Liver (tissue), 9 donors: ENCODE measurements around the gene HPCAL4. TPM values are rescaled to one million over a fixed set of nuclear protein-coding genes. Genes with fewer than 3 reads are reported as not detected.

ENCODE experiments used
- DNase-seq: peaks from one replicate; pipeline ENCODE4 v3.0.0-alpha.2; 2017; ENCODE audit warnings: low spot score
- H3K27ac ChIP-seq, 2 donors: one replicate each; pipeline ENCODE4 v1.7.0; 2013; ENCODE audit warnings: inconsistent platforms in 2 of 2, low read length in 2 of 2, control low read depth in 1 of 2, low read depth in 1 of 2, mild to moderate bottlenecking in 1 of 2
- H3K27me3 ChIP-seq, 4 donors: one replicate each; pipeline versions ENCODE4 v1.6.1 to v1.7.0; 2013; ENCODE audit warnings: low read length in 3 of 4, inconsistent platforms in 1 of 4, mild to moderate bottlenecking in 1 of 4, moderate library complexity in 1 of 4; ENCODE audit not compliant: control insufficient read depth in 4 of 4, insufficient read depth in 4 of 4
- H3K36me3 ChIP-seq, 4 donors: one replicate each; pipeline versions ENCODE4 v1.6.1 to v1.7.0; 2013; ENCODE audit warnings: low read length in 3 of 4, mild to moderate bottlenecking in 3 of 4, low read depth in 1 of 4, moderate library complexity in 1 of 4; ENCODE audit not compliant: control insufficient read depth in 4 of 4, insufficient read depth in 3 of 4
- H3K4me1 ChIP-seq, 4 donors: one replicate each; pipeline versions ENCODE4 v1.6.1 to v1.7.0; 2013; ENCODE audit warnings: low read length in 3 of 4, mild to moderate bottlenecking in 3 of 4, moderate library complexity in 1 of 4; ENCODE audit not compliant: control insufficient read depth in 4 of 4, insufficient read depth in 4 of 4
- H3K4me3 ChIP-seq, 3 donors: one replicate each; pipeline versions ENCODE4 v1.6.1 to v1.7.0; 2013; ENCODE audit warnings: low read length in 3 of 3, control low read depth in 1 of 3, low read depth in 1 of 3, mild to moderate bottlenecking in 1 of 3
- H3K9ac ChIP-seq, 2 donors: one replicate each; pipeline ENCODE4 v1.7.0; 2013; ENCODE audit warnings: low read length in 2 of 2, mild to moderate bottlenecking in 2 of 2, moderate library complexity in 2 of 2, control low read depth in 1 of 2, low read depth in 1 of 2
- H3K9me3 ChIP-seq, 4 donors: one replicate each; pipeline versions ENCODE4 v1.6.1 to v1.7.0; 2013; ENCODE audit warnings: low read length in 3 of 4; ENCODE audit not compliant: control insufficient read depth in 4 of 4
- ATF3 ChIP-seq: IDR thresholded peaks from 2 replicates; pipeline ENCODE4 v1.6.1; 2016; ENCODE audit warnings: antibody characterized with exemption
- CTCF ChIP-seq: fragments of 150-350 bp; IDR thresholded peaks from 2 replicates; pipeline ENCODE4 v1.5.1; 2017; ENCODE audit warnings: improper control_type of control experiment, low read depth, low read length; ENCODE audit not compliant: missing input control
- GABPA ChIP-seq, 2 donors: IDR thresholded peaks in 1 of 2; conservative IDR thresholded peaks in 1 of 2; 2 replicates each; pipeline ENCODE4 v1.6.1; 2016; ENCODE audit warnings: antibody characterized with exemption in 2 of 2, mild to moderate bottlenecking in 1 of 2, moderate library complexity in 1 of 2
- HNF4A ChIP-seq, 2 donors: conservative IDR thresholded peaks; 2 replicates each; pipeline ENCODE4 v1.6.1; 2016; ENCODE audit warnings: antibody characterized with exemption in 2 of 2, mild to moderate bottlenecking in 2 of 2
- HNF4G ChIP-seq: IDR thresholded peaks from 2 replicates; pipeline ENCODE4 v1.6.1; 2016; ENCODE audit warnings: antibody characterized with exemption
- JUND ChIP-seq, 2 donors: IDR thresholded peaks; 2 replicates each; pipeline ENCODE4 v1.6.1; 2016; ENCODE audit warnings: antibody characterized with exemption in 2 of 2
- NR2F2 ChIP-seq: IDR thresholded peaks from 2 replicates; pipeline ENCODE4 v1.6.1; 2016; ENCODE audit warnings: antibody characterized with exemption
- RAD21 ChIP-seq, 2 donors: IDR thresholded peaks; 2 replicates each; pipeline ENCODE4 v1.6.1; 2016; ENCODE audit warnings: antibody characterized with exemption in 2 of 2, mild to moderate bottlenecking in 2 of 2
- REST ChIP-seq: IDR thresholded peaks from 2 replicates; pipeline ENCODE4 v1.6.1; 2016; ENCODE audit warnings: antibody characterized with exemption, mild to moderate bottlenecking
- SP1 ChIP-seq: IDR thresholded peaks from 2 replicates; pipeline ENCODE4 v1.6.1; 2018; ENCODE audit warnings: antibody characterized with exemption, mild to moderate bottlenecking
- TAF1 ChIP-seq: conservative IDR thresholded peaks from 2 replicates; pipeline ENCODE4 v1.6.1; 2016; ENCODE audit warnings: antibody characterized with exemption, mild to moderate bottlenecking
- YY1 ChIP-seq: IDR thresholded peaks from 2 replicates; pipeline ENCODE4 v1.6.1; 2016; ENCODE audit warnings: antibody characterized with exemption, mild to moderate bottlenecking
- WGBS: extraction: QIAGEN DNeasy Blood & Tissue Kit; methylation state at CpG from one replicate; pipeline ENCODE4 v1.1.7; 2013; 5-methylcytosine and 5-hydroxymethylcytosine counted together
- polyA plus RNA-seq, 2 donors: library from polyadenylated mRNA; stranded (reverse) in 1 of 2; unstranded in 1 of 2; fragments of 200-250 nt in 1 of 2; fragments of >200 nt in 1 of 2; fragmentation: Nextera tagmentation in 1 of 2; extraction: Ambion mirVana in 1 of 2; gene quantifications; one replicate each; pipeline versions ENCODE4 v1.2.1 to v1.2.3, GENCODE V29; 2013 to 2015
- total RNA-seq, 2 donors: library from RNA; depleted of rRNA; stranded (reverse); fragments of >200 nt; gene quantifications; one replicate each; pipeline ENCODE4 v1.2.3, GENCODE V29; 2014
- donor health status: healthy.
- donor health status: healthy.
- donor health status: healthy.
- donor health status: healthy.
- donor health status: healthy.

The HPCAL4 gene
- total and polyA plus RNA-seq, 4 donors = not detected

- Histone ChIP-seq H3K9me3 (no peaks in the 10 kb centered on the region), H3K4me1 (no peaks in the 10 kb centered on the region), H3K9ac (no peak overlapping the region), H3K36me3 (no peaks in the 10 kb centered on the region), H3K27me3 (peaks cover 0 to 7% (median 4%) of the 10 kb centered on the region in 4 donors), H3K4me3 (no peak overlapping the region), H3K27ac (no peak overlapping the region)
- TF ChIP-seq HNF4A (conservative IDR thresholded peaks at IDR 0.05) (no peak), SP1 (no peak), GABPA (IDR thresholded peaks at IDR 0.05 in 1 of 2, conservative IDR thresholded peaks at IDR 0.05 in 1 of 2) (no peak), NR2F2 (no peak), JUND (IDR thresholded peaks at IDR 0.05) (no peak), ATF3 (no peak), RAD21 (IDR thresholded peaks at IDR 0.05) (no peak), REST (no peak)
- DNase-seq = no peak
- WGBS = 54% methylated on average over 1 of the region's 1 CpG
Measured at GRCh38 chr1:39681999-39682398, 9.2 kb downstream of the HPCAL4 start.

- DNase-seq = no peak
- Histone ChIP-seq H3K4me1 (no peaks in the 10 kb centered on the region), H3K9me3 (no peaks in the 10 kb centered on the region), H3K27ac (no peak overlapping the region), H3K36me3 (no peaks in the 10 kb centered on the region), H3K27me3 (peaks cover 0 to 7% (median 1%) of the 10 kb centered on the region in 4 donors), H3K4me3 (no peak overlapping the region), H3K9ac (no peak overlapping the region)
- WGBS = 73% methylated on average over 3 of the region's 3 CpGs
- TF ChIP-seq SP1 (no peak), TAF1 (no peak), REST (no peak)
Measured at GRCh38 chr1:39681294-39681693, 9.9 kb downstream of the HPCAL4 start.

- H3K9me3 ChIP-seq = no peaks in the 10 kb centered on the region
- WGBS = 74% methylated on average over 4 of the region's 4 CpGs
- no peak overlapping the region for H3K4me3 ChIP-seq
- H3K9ac ChIP-seq = no peak overlapping the region
- DNase-seq = no peak
- H3K36me3 ChIP-seq = no peaks in the 10 kb centered on the region
- no peak overlapping the region for H3K27ac ChIP-seq
- no peaks in the 10 kb centered on the region for H3K4me1 ChIP-seq
- H3K27me3 ChIP-seq = peaks cover 0 to 7% (median 1%) of the 10 kb centered on the region in 4 donors
- TF ChIP-seq YY1 = no peak
- no peak for TF ChIP-seq CTCF
- TF ChIP-seq ATF3 = no peak
- TF ChIP-seq RAD21 (IDR thresholded peaks at IDR 0.05) = no peak
- TF ChIP-seq HNF4A (conservative IDR thresholded peaks at IDR 0.05) = no peak
- TF ChIP-seq SP1 = no peak
- TF ChIP-seq NR2F2 = no peak
- TF ChIP-seq HNF4G = no peak
- no peak for TF ChIP-seq REST
Measured at GRCh38 chr1:39680751-39681150, 10.5 kb downstream of the HPCAL4 start.
